ENCODE data around the gene RGS10.

The RGS10 gene

GRCh38 chr10:119517235-119518141 lies 25.0 kb downstream of the RGS10 start:
- DNase-seq, result peak; percentile 30

DNA sequence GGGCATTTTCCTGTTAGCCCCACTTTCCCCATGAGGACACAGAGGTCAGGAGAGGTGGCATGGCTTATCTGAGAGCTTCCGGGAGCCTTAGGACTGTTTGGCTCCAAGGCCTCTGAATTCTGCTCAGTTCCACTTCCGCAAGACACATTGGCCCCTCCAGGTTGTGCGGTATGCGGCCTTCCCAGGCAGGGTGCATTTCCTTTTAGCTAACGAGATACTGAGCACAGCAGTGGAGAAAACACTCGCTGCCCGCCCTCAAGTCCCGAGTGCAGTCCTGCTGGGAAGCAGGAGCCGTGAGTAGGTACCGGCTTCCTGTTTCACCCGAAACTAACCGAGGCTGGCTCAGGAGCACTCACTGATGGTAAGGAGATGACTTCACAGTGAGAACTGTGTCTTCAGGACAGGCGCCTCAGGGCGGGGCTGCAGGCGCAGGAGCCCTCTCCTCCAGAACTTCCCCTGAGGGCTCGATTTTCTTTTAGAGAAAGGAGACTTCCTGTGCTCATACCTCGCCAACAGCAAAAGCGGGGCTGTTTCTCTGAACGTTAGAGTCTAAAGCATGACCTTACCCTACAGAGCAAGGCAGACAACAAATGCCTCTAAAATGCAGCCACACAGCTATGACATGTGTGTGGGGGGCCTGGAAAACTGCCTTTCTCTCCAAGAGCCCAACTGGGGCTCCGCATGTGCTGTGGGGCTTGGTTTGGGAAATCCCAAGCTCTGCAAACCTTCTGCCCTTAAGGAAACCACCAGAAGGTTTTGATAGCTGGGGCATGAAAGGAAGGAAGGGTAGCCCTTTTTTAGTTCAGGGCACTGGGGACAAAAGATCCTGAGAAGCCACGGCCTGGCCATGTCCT lies 25.9 kb downstream of the RGS10 start:
- peak; percentile 52 for DNase-seq

DNA sequence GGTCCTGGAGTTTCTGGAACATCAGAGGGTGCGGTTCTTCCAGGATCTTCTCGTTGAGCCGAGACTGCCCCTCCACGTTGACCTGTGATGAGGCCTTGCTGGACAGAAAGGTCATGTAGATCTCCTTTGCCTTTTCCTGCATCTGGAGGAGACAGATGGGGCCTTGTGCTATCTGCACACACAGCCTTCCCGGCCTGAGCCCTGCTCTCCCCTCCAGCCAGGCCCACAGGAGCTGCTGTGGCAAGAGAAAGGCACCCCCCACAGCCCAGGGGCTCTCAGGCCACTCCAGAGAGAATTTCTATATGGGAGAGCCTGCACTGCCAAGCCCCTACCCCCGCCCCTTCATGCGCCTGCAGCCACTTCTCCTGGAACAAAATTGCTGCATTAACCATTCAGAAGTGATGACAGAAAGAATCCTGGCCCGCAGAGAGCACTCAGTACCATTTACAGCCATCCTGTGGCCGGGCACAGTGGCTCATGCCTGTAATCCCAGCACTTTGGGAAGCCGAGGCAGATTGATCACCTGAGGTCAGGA lies 26.9 kb downstream of the RGS10 start:
- DNase-seq, result no peak

DNA sequence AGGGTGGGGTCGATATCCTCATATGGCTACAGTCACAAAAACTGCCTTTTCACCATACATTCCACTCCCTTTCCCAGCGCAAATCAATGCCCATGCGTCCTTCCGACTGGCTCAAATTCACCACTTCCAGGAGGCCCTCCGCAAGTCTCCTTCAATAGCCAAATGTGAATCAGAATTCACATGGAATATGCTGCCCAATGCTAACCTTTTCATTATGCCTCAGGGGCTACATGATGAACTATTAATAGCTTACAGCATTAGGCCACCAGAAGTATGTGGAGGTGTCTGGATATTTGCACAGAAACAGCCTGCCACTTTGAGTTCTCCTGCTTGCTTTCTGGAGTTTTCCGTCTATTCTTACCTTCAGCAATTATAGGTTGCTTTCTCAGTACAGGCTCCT lies 27.7 kb downstream of the RGS10 start:
- no peak for DNase-seq

- DNase-seq, result no peak
Measured at GRCh38 chr10:119511828-119512515, 30.5 kb downstream of the RGS10 start.

DNA sequence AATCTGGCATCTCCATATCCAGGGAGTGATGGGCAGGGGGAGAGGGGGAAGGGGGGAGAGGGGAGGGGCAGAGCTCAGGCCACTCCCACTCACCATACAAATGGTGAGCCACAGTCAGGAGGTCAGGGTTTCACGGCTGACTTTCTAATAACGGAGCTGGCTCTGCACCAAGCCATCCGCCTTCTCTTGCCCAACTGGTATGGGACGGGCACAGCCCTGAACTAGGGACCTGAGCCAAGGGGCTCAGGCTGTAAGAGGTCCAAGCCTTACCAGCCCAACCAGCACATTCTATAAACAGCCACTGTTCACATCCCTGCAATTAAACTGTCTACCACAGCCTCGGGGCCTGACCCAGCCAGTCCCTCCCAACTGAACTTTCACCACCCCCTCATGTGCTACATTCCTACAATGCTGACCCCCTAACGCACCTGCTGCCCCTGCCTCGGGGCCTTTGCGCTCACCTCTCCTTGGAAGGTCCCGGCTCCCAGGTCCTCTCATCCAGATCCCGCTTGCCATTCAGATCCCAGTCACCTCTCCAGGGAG lies 32.5 kb downstream of the RGS10 start:
- no peak for DNase-seq

DNA sequence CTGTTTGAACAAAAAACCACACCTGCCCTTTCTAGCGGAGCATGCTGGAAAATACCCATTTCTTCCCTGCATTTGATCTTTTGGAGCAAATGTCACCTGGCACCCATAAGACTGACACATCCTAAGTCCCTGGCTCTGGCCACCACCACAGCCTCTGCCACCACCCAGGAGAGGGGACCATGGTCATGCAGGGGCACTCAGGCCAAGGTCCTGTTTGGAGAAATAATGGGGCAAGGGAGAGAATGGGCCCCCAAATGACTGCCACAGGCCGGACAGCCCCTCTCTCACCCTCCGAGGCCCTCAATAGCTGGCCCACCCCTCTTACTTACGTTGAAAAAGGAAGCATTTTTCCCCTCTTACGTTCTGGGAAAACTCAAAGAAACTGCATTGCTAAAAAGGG lies 35.4 kb downstream of the RGS10 start:
- DNase-seq, result no peak

DNA sequence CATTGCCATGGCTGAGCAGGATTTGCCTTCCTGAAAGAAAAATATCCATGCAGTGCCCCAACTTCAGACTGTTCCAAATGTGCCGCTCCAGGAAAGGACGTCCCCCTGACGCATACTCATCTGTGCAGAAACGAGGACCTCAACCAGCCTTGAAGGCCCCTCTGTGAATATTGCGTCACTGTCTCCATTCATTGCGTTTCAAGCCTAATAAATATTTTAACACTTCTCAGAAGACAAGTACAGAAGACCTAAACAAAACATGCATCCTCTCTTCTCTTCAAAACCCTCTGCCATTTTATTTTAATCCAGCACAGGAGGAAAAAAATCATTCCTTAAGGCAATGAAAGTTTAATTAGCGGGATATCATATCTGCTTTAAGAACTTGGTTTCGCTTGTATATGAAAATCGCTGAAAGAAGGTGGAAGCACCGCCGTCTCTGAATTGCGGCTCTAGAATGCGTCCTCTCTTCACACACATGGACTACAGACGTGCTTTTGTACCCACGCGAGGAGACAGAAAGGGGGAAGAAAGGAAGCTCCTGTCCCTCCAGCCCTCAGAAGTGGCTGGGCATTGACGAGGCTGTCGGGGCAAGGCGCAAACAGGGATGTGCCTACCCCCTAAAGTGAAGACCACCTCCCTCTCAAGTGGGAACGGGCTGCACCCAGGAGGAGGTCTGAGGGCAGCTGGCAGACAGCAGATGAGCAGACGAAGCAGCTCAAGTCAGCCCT lies 36.8 kb downstream of the RGS10 start:
- DNase-seq, result no peak

DNA sequence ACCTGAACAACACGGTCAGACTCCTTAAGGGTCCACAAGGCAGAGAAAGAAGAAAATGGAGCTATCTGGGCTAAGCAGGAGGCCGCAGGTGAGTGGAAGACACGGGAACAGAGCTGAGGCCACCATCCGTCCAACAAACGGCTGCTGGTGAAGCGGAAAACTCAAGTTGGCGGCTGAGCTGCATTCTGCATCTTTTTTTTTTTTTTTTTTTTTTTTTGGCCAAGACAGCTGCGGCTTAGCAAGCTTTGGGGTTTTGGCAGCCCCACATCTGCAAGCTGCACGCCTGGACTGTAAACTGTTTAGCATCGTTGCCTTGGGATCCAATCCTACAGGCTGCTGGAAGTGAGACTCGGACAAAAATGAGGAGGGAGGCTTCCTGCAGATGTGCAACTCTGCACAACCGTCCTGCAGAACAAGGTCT lies 37.4 kb downstream of the RGS10 start:
- DNase-seq, result no peak

DNA sequence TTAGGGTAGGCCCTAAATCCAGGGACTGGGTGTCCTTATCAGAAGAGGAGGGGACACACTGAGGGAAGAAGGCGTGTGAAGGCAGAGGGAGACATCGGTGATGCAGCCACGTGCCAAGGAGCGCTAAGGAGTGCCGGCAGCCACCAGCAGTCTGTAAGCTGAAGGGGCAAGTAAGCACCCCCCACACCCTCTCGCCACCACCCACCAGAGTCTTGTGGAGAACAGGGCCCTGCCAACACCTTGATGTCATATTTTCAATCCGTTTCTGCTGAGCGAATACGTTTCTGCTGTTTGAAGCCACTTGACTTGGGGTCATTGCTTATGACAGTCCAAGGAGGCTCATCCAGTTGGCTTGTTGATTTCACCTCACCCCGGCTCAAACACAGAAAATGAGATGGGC lies 37.9 kb downstream of the RGS10 start:
- no peak for DNase-seq

DNA sequence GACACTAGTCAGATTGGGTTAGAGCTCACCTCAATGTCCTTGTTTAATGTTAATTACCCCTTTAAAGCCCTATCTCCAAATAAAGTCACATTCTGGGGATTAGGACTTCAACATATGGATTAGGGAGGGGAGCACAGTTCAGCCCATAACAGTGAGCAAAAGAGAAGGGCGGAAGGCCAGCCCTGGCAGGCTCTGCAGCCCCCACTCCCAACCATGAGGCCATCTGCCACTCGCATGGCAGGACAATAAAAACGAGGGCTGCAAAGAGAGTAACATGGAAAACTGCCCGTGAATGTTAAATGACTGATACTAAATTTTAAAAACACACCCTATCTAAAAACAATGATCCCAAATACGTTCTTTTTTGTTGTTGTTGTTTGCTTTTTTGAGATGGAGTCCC lies 38.7 kb downstream of the RGS10 start:
- no peak for DNase-seq

DNA sequence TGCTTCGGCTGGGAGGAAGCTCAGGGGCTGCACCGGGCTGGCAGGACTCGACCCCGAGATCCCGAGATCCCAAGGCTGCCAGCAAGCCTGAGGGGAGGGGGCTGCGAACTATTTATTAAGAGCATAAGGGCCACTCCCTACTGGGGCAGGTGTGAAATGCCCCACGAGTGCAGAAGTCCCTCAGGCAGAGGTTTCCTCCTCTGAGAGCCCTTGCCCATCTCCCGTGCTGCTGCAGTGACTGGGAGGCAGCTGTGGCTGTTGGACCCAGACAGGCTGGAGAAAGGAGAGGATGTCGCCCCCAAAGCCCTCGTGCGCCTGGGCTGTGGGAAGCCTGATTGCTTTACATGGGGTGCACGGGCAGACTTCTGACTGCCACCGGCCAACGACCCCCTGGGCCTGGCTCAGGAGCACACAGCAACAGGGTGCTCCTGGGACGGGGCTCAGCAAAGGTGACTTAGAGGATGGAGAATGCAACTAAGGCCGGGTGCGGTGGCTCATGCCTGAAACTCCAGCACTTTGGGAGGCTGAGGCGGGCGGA lies 39.8 kb downstream of the RGS10 start:
- DNase-seq, result no peak

DNA sequence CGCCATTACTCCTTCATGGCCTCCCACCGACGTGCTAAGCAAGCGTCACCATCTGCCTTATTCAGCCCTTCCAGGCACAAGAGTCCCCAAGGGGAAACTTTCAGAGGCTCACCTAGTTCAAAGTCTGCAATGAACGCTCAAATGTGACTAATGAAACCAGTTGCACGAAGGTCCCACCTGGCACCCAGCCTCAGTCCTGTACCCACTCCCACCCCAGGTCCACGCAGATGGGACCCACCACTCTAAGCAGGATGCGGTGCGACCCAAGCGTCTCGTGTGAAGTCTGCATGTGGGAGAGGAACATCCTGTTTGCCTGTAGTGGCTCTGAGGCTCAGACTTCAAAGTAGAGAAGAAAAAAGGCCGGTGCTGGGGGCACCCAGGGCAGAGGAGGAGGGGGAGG lies 40.3 kb downstream of the RGS10 start:
- peak; percentile 87 for DNase-seq

- DNase-seq, result no peak
Measured at GRCh38 chr10:119501690-119502089, 40.8 kb downstream of the RGS10 start.

- DNase-seq, result no peak
Measured at GRCh38 chr10:119500821-119501220, 41.7 kb downstream of the RGS10 start.

- DNase-seq, result no peak
Measured at GRCh38 chr10:119500123-119500795, 42.3 kb downstream of the RGS10 start.

DNA sequence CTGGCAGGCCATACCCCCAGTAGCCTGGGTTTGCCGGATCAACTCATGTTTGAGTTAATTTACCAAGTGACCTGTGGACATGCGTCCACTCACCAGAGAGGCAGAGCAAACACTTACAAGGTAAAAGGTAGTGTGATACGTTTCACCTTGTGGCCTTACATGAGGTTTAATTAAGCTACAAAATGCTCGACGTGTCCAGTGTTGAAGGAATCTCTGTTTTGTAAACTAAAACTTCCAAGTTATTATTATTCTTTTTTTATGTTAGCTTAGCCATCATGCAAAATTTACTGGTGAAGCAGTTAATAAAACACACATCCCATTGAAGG lies 42.9 kb downstream of the RGS10 start:
- DNase-seq, result no peak

GRCh38 chr10:119498889-119499676 lies 43.4 kb downstream of the RGS10 start:
- no peak for DNase-seq

GRCh38 chr10:119497243-119497642 lies 45.3 kb downstream of the RGS10 start:
- DNase-seq, result no peak

DNA sequence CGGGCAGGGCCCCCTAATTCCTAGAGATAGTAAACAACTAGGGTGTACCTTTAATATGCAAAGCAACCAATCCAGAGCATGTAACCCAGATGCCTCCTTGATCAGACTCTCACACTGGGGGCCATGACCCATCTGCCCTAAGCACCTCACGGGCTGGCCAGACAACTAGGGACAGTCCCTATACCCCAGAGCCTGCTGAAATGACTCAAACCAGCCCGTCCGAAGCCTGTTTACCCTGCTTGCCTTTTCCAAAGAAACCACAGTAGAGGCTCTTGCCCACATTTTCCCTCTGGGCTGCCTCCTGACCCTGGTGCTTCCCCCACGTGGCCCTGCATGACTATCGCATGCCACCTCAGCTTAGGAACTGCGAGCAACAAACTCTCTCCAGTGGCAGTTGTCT lies 46.2 kb downstream of the RGS10 start:
- DNase-seq, result no peak

GRCh38 chr10:119495545-119495944 lies 47.0 kb downstream of the RGS10 start:
- DNase-seq, result no peak

Measured in activated effector memory CD4-positive, alpha-beta T cell treated with Interleukin-2 at 50 U/mL for 16 hours (primary cell).